Skeletal muscle satellite cell (primary cell): ENCODE measurements around the gene C11orf87.

Experiments
- H3K27me3 ChIP-seq: 2 replicates; pipeline ENCODE4 v1.7.0; 2013; ENCODE audit warnings: low read length; ENCODE audit not compliant: control insufficient read depth, insufficient read depth
- H3K36me3 ChIP-seq: 2 replicates; pipeline ENCODE4 v1.7.0; 2013; ENCODE audit warnings: mild to moderate bottlenecking, control low read depth, low read length; ENCODE audit not compliant: insufficient read depth
- H3K4me1 ChIP-seq: 2 replicates; pipeline ENCODE4 v1.7.0; 2013; ENCODE audit warnings: low read length; ENCODE audit not compliant: control insufficient read depth, insufficient read depth
- H3K4me2 ChIP-seq: 2 replicates; pipeline ENCODE4 v1.7.0; 2013; ENCODE audit warnings: mild to moderate bottlenecking, low read length
- H3K4me3 ChIP-seq: 2 replicates; pipeline ENCODE4 v1.7.0; 2013; ENCODE audit warnings: low read length
- H3K9ac ChIP-seq: 2 replicates; pipeline ENCODE4 v1.7.0; 2013; ENCODE audit warnings: mild to moderate bottlenecking, low read depth, low read length, moderate library complexity
- H3K9me3 ChIP-seq: replicated peaks from 2 replicates; pipeline ENCODE4 v1.7.0; 2013; ENCODE audit warnings: mild to moderate bottlenecking, control low read depth, low read length

C11orf87 gene

DNA sequence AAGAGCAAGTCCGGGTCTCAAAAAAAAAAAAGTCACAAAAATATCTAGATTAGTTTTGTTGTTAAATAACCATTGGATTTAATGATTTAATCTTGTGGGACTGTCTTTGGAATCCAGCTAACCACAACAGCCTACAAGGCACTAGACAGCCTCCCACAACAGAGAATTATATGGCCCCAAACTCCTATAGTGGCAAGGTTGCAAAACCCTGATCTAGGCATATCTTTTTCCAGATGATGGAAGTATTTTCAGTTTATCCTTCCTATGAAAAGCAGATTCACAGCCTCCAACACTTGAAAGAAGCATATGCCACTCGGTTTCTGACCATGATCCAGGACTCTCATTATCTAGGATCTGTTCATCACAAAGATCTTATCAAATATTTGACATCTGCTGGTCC is 5.4 kb upstream of the C11orf87 start:
- Histone ChIP-seq H3K4me1 (no peaks in the 10 kb centered on the region), H3K4me3 (no peak overlapping the region), H3K36me3 (no peaks in the 10 kb centered on the region), H3K27me3 (peaks cover 11% of the 10 kb centered on the region), H3K9ac (no peak overlapping the region), H3K9me3 (no peaks in the 10 kb centered on the region), H3K4me2 (no peak overlapping the region)

- H3K4me1 ChIP-seq, result peaks cover 18% of the 10 kb centered on the region
- peak overlapping the region; percentile 69 for H3K4me3 ChIP-seq
- H3K4me2 ChIP-seq, result peak overlapping the region; percentile 88
- no peaks in the 10 kb centered on the region for H3K9me3 ChIP-seq
- no peaks in the 10 kb centered on the region for H3K36me3 ChIP-seq
- H3K27me3 ChIP-seq, result peaks cover 31% of the 10 kb centered on the region
- H3K9ac ChIP-seq, result peak overlapping the region; percentile 4
Measured at GRCh38 chr11:109422870-109423465, 978 bp downstream of the C11orf87 start.

GRCh38 chr11:109423466-109424190 is 1.6 kb downstream of the C11orf87 start:
- Histone ChIP-seq H3K27me3 (peaks cover 31% of the 10 kb centered on the region), H3K9me3 (no peaks in the 10 kb centered on the region), H3K36me3 (no peaks in the 10 kb centered on the region), H3K4me1 (peaks cover 18% of the 10 kb centered on the region), H3K4me3 (peak overlapping the region; percentile 69), H3K9ac (peak overlapping the region; percentile 4), H3K4me2 (peak overlapping the region; percentile 88)

DNA sequence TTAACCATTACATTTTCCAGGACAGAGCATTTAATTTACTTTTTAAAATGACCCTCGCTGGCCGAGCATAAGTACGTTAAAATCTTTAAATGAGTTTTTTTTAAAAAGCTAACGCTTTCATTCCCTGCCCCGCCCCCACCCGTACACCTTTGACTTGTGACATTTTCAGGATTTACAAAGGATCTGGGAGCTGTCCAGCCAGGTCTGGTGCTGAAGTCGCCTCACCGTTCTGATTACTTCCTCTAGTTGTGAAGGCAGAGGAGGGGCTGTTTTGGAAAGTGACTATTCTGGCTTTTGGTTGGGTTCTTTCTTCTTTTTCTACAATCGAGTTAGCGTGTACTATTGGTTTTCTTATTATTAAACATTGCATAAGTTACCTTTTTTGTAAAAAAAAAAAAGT is 2.9 kb downstream of the C11orf87 start:
- no peak overlapping the region for H3K9ac ChIP-seq
- no peaks in the 10 kb centered on the region for H3K36me3 ChIP-seq
- H3K4me3 ChIP-seq, result no peak overlapping the region
- H3K4me1 ChIP-seq, result peaks cover 18% of the 10 kb centered on the region
- no peak overlapping the region for H3K4me2 ChIP-seq
- peaks cover 27% of the 10 kb centered on the region for H3K27me3 ChIP-seq
- H3K9me3 ChIP-seq, result no peaks in the 10 kb centered on the region

- no peaks in the 10 kb centered on the region for H3K36me3 ChIP-seq
- H3K4me3 ChIP-seq, result no peak overlapping the region
- H3K27me3 ChIP-seq, result peaks cover 30% of the 10 kb centered on the region
- H3K9me3 ChIP-seq, result no peaks in the 10 kb centered on the region
- H3K4me2 ChIP-seq, result no peak overlapping the region
- peaks cover 18% of the 10 kb centered on the region for H3K4me1 ChIP-seq
- no peak overlapping the region for H3K9ac ChIP-seq
Measured at GRCh38 chr11:109425554-109425953, 3.6 kb downstream of the C11orf87 start.

- peaks cover 25% of the 10 kb centered on the region for H3K27me3 ChIP-seq
- no peak overlapping the region for H3K9ac ChIP-seq
- H3K4me3 ChIP-seq, result no peak overlapping the region
- peaks cover 19% of the 10 kb centered on the region for H3K4me1 ChIP-seq
- H3K9me3 ChIP-seq, result no peaks in the 10 kb centered on the region
- H3K36me3 ChIP-seq, result no peaks in the 10 kb centered on the region
- H3K4me2 ChIP-seq, result no peak overlapping the region
Measured at GRCh38 chr11:109426442-109427240, 4.7 kb downstream of the C11orf87 start.

DNA sequence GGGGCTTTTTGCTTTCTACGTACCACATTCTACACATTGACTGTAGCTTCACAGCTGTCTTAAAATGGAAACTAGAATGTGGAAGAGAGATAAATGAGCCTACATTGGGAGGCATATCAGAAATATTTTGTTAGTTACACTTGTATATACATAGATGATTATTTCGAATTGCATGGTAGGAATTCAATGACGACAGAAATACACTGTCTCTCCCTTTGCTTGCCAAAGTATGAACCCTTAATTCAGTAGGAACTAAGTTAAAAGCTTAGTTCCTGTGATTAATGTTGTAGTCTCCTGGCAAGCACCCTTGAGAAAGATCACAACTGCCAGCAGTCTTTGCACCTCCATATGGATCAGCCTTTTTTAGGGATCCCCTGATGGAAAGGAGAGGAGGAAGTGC is 10.1 kb downstream of the C11orf87 start:
- Histone ChIP-seq H3K4me3 (no peak overlapping the region), H3K9me3 (no peaks in the 10 kb centered on the region), H3K27me3 (peaks cover 5% of the 10 kb centered on the region), H3K36me3 (no peaks in the 10 kb centered on the region), H3K4me2 (no peak overlapping the region), H3K9ac (no peak overlapping the region), H3K4me1 (peaks cover 9% of the 10 kb centered on the region)

- Histone ChIP-seq H3K27me3 (peaks cover 5% of the 10 kb centered on the region), H3K4me1 (peaks cover 9% of the 10 kb centered on the region), H3K9me3 (no peaks in the 10 kb centered on the region), H3K4me3 (no peak overlapping the region), H3K9ac (no peak overlapping the region), H3K4me2 (no peak overlapping the region), H3K36me3 (no peaks in the 10 kb centered on the region)
Measured at GRCh38 chr11:109433753-109434256, 11.8 kb downstream of the C11orf87 start.

GRCh38 chr11:109435121-109435742 is 13.2 kb downstream of the C11orf87 start:
- no peaks in the 10 kb centered on the region for H3K36me3 ChIP-seq
- H3K4me1 ChIP-seq, result peaks cover 9% of the 10 kb centered on the region
- H3K9me3 ChIP-seq, result no peaks in the 10 kb centered on the region
- H3K27me3 ChIP-seq, result peaks cover 5% of the 10 kb centered on the region
- H3K4me3 ChIP-seq, result no peak overlapping the region
- H3K4me2 ChIP-seq, result no peak overlapping the region
- H3K9ac ChIP-seq, result no peak overlapping the region

GRCh38 chr11:109439684-109440083 is 17.7 kb downstream of the C11orf87 start:
- peaks cover 5% of the 10 kb centered on the region for H3K27me3 ChIP-seq
- no peak overlapping the region for H3K9ac ChIP-seq
- H3K4me3 ChIP-seq, result no peak overlapping the region
- no peaks in the 10 kb centered on the region for H3K36me3 ChIP-seq
- H3K9me3 ChIP-seq, result no peaks in the 10 kb centered on the region
- no peak overlapping the region for H3K4me2 ChIP-seq
- no peaks in the 10 kb centered on the region for H3K4me1 ChIP-seq

GRCh38 chr11:109443052-109443451 is 21.1 kb downstream of the C11orf87 start:
- Histone ChIP-seq H3K4me3 (no peak overlapping the region), H3K9me3 (no peaks in the 10 kb centered on the region), H3K4me1 (no peaks in the 10 kb centered on the region), H3K9ac (no peak overlapping the region), H3K27me3 (peaks cover 5% of the 10 kb centered on the region), H3K36me3 (no peaks in the 10 kb centered on the region), H3K4me2 (no peak overlapping the region)
